H1 (cell line): ENCODE results near the gene IQGAP3. TPM values are rescaled to one million over a fixed set of nuclear protein-coding genes. Genes with fewer than 3 reads are reported as not detected.

Experiments used
- CTCF ChIA-PET: fragments of 300-600 bp; sonication (Branson Sonifier 250); formaldehyde crosslinking; loops from one replicate; lab custom pipeline; 2021; ENCODE audit not compliant: partially characterized antibody; lab: Charles Lee
- POLR2A ChIA-PET: fragments of 300-600 bp; sonication (Branson Sonifier 250); formaldehyde crosslinking; loops from one replicate; lab custom pipeline; 2021; ENCODE audit warnings: inconsistent platforms; ENCODE audit not compliant: partially characterized antibody; lab: Charles Lee
- DNase-seq, 2 experiments: peaks; one replicate each; pipeline versions ENCODE4 v3.0.0 to v3.0.0-alpha.2; 2010 to 2022; ENCODE audit warnings: low spot score in 2 of 2, low read depth in 1 of 2, mixed read lengths in 1 of 2
- FAIRE-seq: peaks from 2 replicates; lab custom pipeline; 2011; peaks lifted over from hg19 to GRCh38; lab: Jason Lieb, UNC
- H2AFZ ChIP-seq: 2 replicates; pipeline ENCODE4 v1.8.1; 2012; ENCODE audit warnings: low read length, inconsistent platforms
- H2AK5ac ChIP-seq: 2 replicates; pipeline ENCODE4 v1.6.1; 2013; ENCODE audit warnings: low read depth, low read length
- H2BK120ac ChIP-seq: replicated peaks from 2 replicates; pipeline ENCODE3; 2013; ENCODE audit warnings: low read depth, low read length, inconsistent platforms
- H2BK12ac ChIP-seq: 2 replicates; pipeline ENCODE4 v1.6.1; 2013; ENCODE audit warnings: low read depth, low read length
- H2BK15ac ChIP-seq: 2 replicates; pipeline ENCODE4 v1.6.1; 2013; ENCODE audit warnings: low read length
- H2BK20ac ChIP-seq: 2 replicates; pipeline ENCODE4 v1.6.1; 2013; ENCODE audit warnings: low read length
- H2BK5ac ChIP-seq: 2 replicates; pipeline ENCODE4 v1.6.1; 2013; ENCODE audit warnings: low read depth, low read length
- H3K14ac ChIP-seq: 2 replicates; pipeline ENCODE4 v1.6.1; 2013; ENCODE audit warnings: inconsistent platforms; ENCODE audit not compliant: insufficient read length
- H3K18ac ChIP-seq: 2 replicates; pipeline ENCODE4 v1.6.1; 2013; ENCODE audit warnings: low read length; ENCODE audit errors: extremely low read depth
- H3K23ac ChIP-seq: 2 replicates; pipeline ENCODE4 v1.6.1; 2013; ENCODE audit warnings: inconsistent platforms; ENCODE audit not compliant: insufficient read length
- H3K23me2 ChIP-seq: 2 replicates; pipeline ENCODE4 v1.6.1; 2013; ENCODE audit warnings: low read depth, low read length
- H3K27ac ChIP-seq: 2 replicates; pipeline ENCODE4 v1.6.1; 2011; ENCODE audit warnings: low read depth, low read length, inconsistent platforms
- H3K27me3 ChIP-seq, 4 experiments: replicated peaks in 1 of 4; 1 replicate in 1 of 4; 2 replicates in 3 of 4; pipeline versions ENCODE4 v1.6.1 to v1.8.1; 2011 to 2013; ENCODE audit warnings: low read length in 3 of 4, mild to moderate bottlenecking in 3 of 4, inconsistent platforms in 2 of 4, mixed read lengths in 2 of 4, moderate library complexity in 1 of 4; ENCODE audit not compliant: control insufficient read depth in 3 of 4, insufficient read depth in 3 of 4; ENCODE audit errors: extremely low read depth in 1 of 4
- H3K36me3 ChIP-seq, 4 experiments: 2 replicates each; pipeline versions ENCODE4 v1.6.1 to v1.8.1; 2011 to 2013; ENCODE audit warnings: mild to moderate bottlenecking in 4 of 4, low read length in 3 of 4, moderate library complexity in 2 of 4, control low read depth in 1 of 4, inconsistent platforms in 1 of 4; ENCODE audit not compliant: insufficient read depth in 4 of 4, control insufficient read depth in 2 of 4
- H3K4ac ChIP-seq: replicated peaks from 2 replicates; pipeline ENCODE3; 2013; ENCODE audit warnings: low read length, low read depth, mixed read lengths, inconsistent platforms; ENCODE audit not compliant: insufficient read length
- H3K4me1 ChIP-seq, 4 experiments: replicated peaks in 1 of 4; 1 replicate in 1 of 4; 2 replicates in 3 of 4; pipeline versions ENCODE4 v1.6.1 to v1.8.1; 2011 to 2013; ENCODE audit warnings: low read length in 3 of 4, inconsistent platforms in 2 of 4, mixed read lengths in 1 of 4; ENCODE audit not compliant: insufficient read depth in 4 of 4, control insufficient read depth in 3 of 4
- H3K4me2 ChIP-seq, 2 experiments: 2 replicates each; pipeline versions ENCODE4 v1.6.1 to v1.8.1; 2011 to 2013; ENCODE audit warnings: low read depth in 2 of 2, low read length in 2 of 2, control low read depth in 1 of 2, inconsistent platforms in 1 of 2, mild to moderate bottlenecking in 1 of 2; ENCODE audit not compliant: insufficient read depth in 1 of 2
- H3K4me3 ChIP-seq, 4 experiments: fragments of 200-600, 300-600 bp in 1 of 4; sonication (generic), shearing (Covaris generic), sonication (Bioruptor Twin) in 1 of 4; 2 replicates each; pipeline versions ENCODE4 v1.5.1 to v1.8.1; 2011 to 2016; ENCODE audit warnings: low read length in 4 of 4, low read depth in 3 of 4, control low read depth in 2 of 4, inconsistent platforms in 2 of 4, mild to moderate bottlenecking in 2 of 4, mixed read lengths in 1 of 4, moderate library complexity in 1 of 4; ENCODE audit not compliant: insufficient read depth in 2 of 4; ENCODE audit errors: extremely low read depth in 1 of 4
- H3K56ac ChIP-seq: replicated peaks from 2 replicates; pipeline ENCODE3; 2013; ENCODE audit warnings: low read depth, mild to moderate bottlenecking, mixed read lengths, low read length, inconsistent platforms; ENCODE audit not compliant: insufficient read length
- H3K79me1 ChIP-seq: 2 replicates; pipeline ENCODE4 v1.6.1; 2013; ENCODE audit warnings: low read depth, low read length, control low read depth
- H3K79me2 ChIP-seq, 2 experiments: 2 replicates each; pipeline versions ENCODE4 v1.6.1 to v1.8.1; 2012 to 2013; ENCODE audit warnings: low read length in 2 of 2, mild to moderate bottlenecking in 2 of 2, inconsistent platforms in 1 of 2; ENCODE audit not compliant: insufficient read depth in 2 of 2, control insufficient read depth in 1 of 2
- H3K9ac ChIP-seq, 4 experiments: replicated peaks in 1 of 4; 1 replicate in 1 of 4; 2 replicates in 3 of 4; pipeline versions ENCODE4 v1.6.1 to v1.8.1; 2011 to 2013; ENCODE audit warnings: low read depth in 3 of 4, low read length in 3 of 4, control low read depth in 2 of 4, mild to moderate bottlenecking in 2 of 4, moderate library complexity in 2 of 4, inconsistent platforms in 1 of 4; ENCODE audit errors: extremely low read depth in 1 of 4
- H3K9me3 ChIP-seq, 2 experiments: 2 replicates each; pipeline versions ENCODE4 v1.6.1 to v1.8.1; 2012 to 2013; ENCODE audit warnings: mild to moderate bottlenecking in 2 of 2, moderate library complexity in 2 of 2, control low read depth in 1 of 2, inconsistent platforms in 1 of 2, low read depth in 1 of 2, low read length in 1 of 2, mixed read lengths in 1 of 2; ENCODE audit not compliant: insufficient read depth in 2 of 2
- H4K20me1 ChIP-seq, 2 experiments: replicated peaks in 1 of 2; 2 replicates each; pipeline versions ENCODE3 to v1.8.1; 2011 to 2013; ENCODE audit warnings: inconsistent platforms in 2 of 2, low read length in 2 of 2, mild to moderate bottlenecking in 1 of 2; ENCODE audit not compliant: insufficient read depth in 2 of 2, control insufficient read depth in 1 of 2
- H4K5ac ChIP-seq: 2 replicates; pipeline ENCODE4 v1.6.1; 2013; ENCODE audit warnings: low read length, low read depth, mixed read lengths, inconsistent platforms; ENCODE audit not compliant: insufficient read length
- H4K8ac ChIP-seq: 2 replicates; pipeline ENCODE4 v1.8.0; 2013; ENCODE audit warnings: mild to moderate bottlenecking, moderate library complexity, low read length, inconsistent platforms; ENCODE audit not compliant: insufficient read depth; ENCODE audit errors: extremely low read depth
- H4K91ac ChIP-seq: replicated peaks from 2 replicates; pipeline ENCODE3; 2013; ENCODE audit warnings: low read length, mixed read lengths, inconsistent platforms; ENCODE audit not compliant: insufficient read length
- CTBP2 ChIP-seq: IDR thresholded peaks from 2 replicates; pipeline ENCODE4 v1.7.0; 2011; ENCODE audit warnings: borderline replicate concordance, mild to moderate bottlenecking, moderate library complexity, mixed read lengths, low read length; ENCODE audit not compliant: insufficient read depth, insufficient read length
- KDM1A ChIP-seq: fragments of 200-600, 300-600 bp; sonication (generic); IDR thresholded peaks from 2 replicates; pipeline ENCODE4 v1.7.1; 2016; ENCODE audit warnings: mild to moderate bottlenecking, low read length, borderline replicate concordance
- MAFK ChIP-seq: IDR thresholded peaks from 2 replicates; pipeline ENCODE4 v1.6.1; 2012; ENCODE audit warnings: low read depth, mild to moderate bottlenecking, improper control_type of control experiment, low read length
- RFX5 ChIP-seq: IDR thresholded peaks from 2 replicates; pipeline ENCODE4 v1.6.1; 2011; ENCODE audit warnings: low read depth, low read length, improper control_type of control experiment, borderline replicate concordance
- SAP30 ChIP-seq: fragments of 300-600 bp; sonication (generic); IDR thresholded peaks from 2 replicates; pipeline ENCODE4 v1.7.1; 2012; ENCODE audit warnings: low read length, moderate library complexity, mild to moderate bottlenecking, inconsistent platforms; ENCODE audit not compliant: insufficient read depth, insufficient replicate concordance
- TAF1 ChIP-seq: IDR thresholded peaks from 2 replicates; pipeline ENCODE4 v1.6.1; 2011; ENCODE audit warnings: mild to moderate bottlenecking, low read depth, low read length
- TAF7 ChIP-seq: optimal IDR thresholded peaks from 2 replicates; pipeline ENCODE3; 2011; ENCODE audit warnings: low read depth, mild to moderate bottlenecking, inconsistent platforms, low read length, moderate library complexity, borderline replicate concordance
- TEAD4 ChIP-seq: IDR thresholded peaks from 2 replicates; pipeline ENCODE4 v1.6.1; 2012; ENCODE audit warnings: low read depth, low read length, inconsistent platforms, mixed read lengths
- WGBS, 2 experiments: shearing (Covaris generic) in 1 of 2; methylation state at CpG; one replicate each; pipeline versions ENCODE4 v1.1.6 to v1.1.7; 2013 to 2015; ENCODE audit warnings: low lambda C conversion rate in 2 of 2, mixed read lengths in 2 of 2, inconsistent platforms in 1 of 2, low coverage in 1 of 2, missing lambda C conversion rate in 1 of 2; ENCODE audit not compliant: insufficient replicate concordance in 2 of 2, insufficient coverage in 1 of 2, insufficient read length in 1 of 2; ENCODE audit errors: extremely low coverage in 1 of 2, missing lambda C conversion rate in 1 of 2; 5-methylcytosine and 5-hydroxymethylcytosine counted together
- polyA plus RNA-seq, 7 experiments: library from polyadenylated mRNA; depleted of rRNA in 3 of 7; stranded (reverse) in 5 of 7; unstranded in 2 of 7; fragments of >200 nt in 5 of 7; fragments of 200-250 nt in 2 of 7; gene quantifications; 1 replicate in 5 of 7; 2 replicates in 1 of 7; 4 replicates in 1 of 7; pipeline versions ENCODE4 v1.2.1 to v1.2.3, GENCODE V29; 2011 to 2013; ENCODE audit warnings: missing spikeins in 2 of 7, mixed read lengths in 2 of 7
- total RNA-seq: library from RNA; stranded (reverse); fragmentation: NEBNext Ultra II Directional; extraction: Animal tissue kit (Norgen Biotek cat#: 25700); gene quantifications from 2 replicates; pipeline ENCODE4 v1.2.1, GENCODE V29; 2021

IQGAP3 gene
- total and polyA plus RNA-seq, 2 of the 8 experiments (the other 6 are each of a cell fraction or from before 2014, with no cell fraction given): 14.6 to 22.3 TPM

- no peaks in the 10 kb centered on the region for H3K79me2 ChIP-seq
- H3K23me2 ChIP-seq: peaks cover 10% of the 10 kb centered on the region
- H2BK120ac ChIP-seq: no peak overlapping the region
- no peak overlapping the region for H2AK5ac ChIP-seq
- no peaks in the 10 kb centered on the region for H3K27me3 ChIP-seq
- H2BK15ac ChIP-seq: no peak overlapping the region
- H3K79me1 ChIP-seq: 0 out of 2 replicates have a peak, but pooled peaks cover 2% of the 10 kb centered on the region
- H2BK5ac ChIP-seq: no peak overlapping the region
- ChIA-PET CTCF (interaction anchor here (0.7 to 5.3 kb wide), 16 partner anchors 10 to 205 kb away, joined by 3 to 45 read pairs (median 4); partner anchors contain the start of genes GPATCH4 and HAPLN2), POLR2A (interaction anchor here (0.8 to 5.1 kb wide), 24 partner anchors 8 to 177 kb away, joined by 3 to 66 read pairs (median 5); partner anchors contain the start of genes GPATCH4, MEF2D, PRCC and TTC24)
- H3K4ac ChIP-seq: no peak overlapping the region
- H2BK20ac ChIP-seq: no peak overlapping the region
- H4K5ac ChIP-seq: no peak overlapping the region
- H3K36me3 ChIP-seq: peaks cover 6 to 24% (median 13%) of the 10 kb centered on the region in 4 experiments
- peaks cover 0 to 10% (median 2%) of the 10 kb centered on the region in 4 experiments; a peak in 4 of 7 replicates for H3K4me1 ChIP-seq
- H3K9ac ChIP-seq: no peak overlapping the region
- no peak overlapping the region for H2AFZ ChIP-seq
- H3K4me3 ChIP-seq: peak overlapping the region in 2 of 4 experiments; percentile 76 to 86; a peak in 5 of 8 replicates
- H4K8ac ChIP-seq: no peak overlapping the region
- H3K27ac ChIP-seq: no peak overlapping the region
- H4K20me1 ChIP-seq: peaks cover 0 to 5% of the 10 kb centered on the region in 2 experiments
- H3K18ac ChIP-seq: no peak overlapping the region
- H4K91ac ChIP-seq: peak overlapping the region; percentile 5
- H2BK12ac ChIP-seq: no peak overlapping the region
- H3K14ac ChIP-seq: no peak overlapping the region
- H3K9me3 ChIP-seq: no peaks in the 10 kb centered on the region
- peak; percentile 70 for TF ChIP-seq TAF7
- no peak for TF ChIP-seq CTBP2
- TF ChIP-seq MAFK: no peak
- TF ChIP-seq TAF1: no peak
- TF ChIP-seq RFX5: no peak
- no peak for TF ChIP-seq TEAD4
- TF ChIP-seq SAP30: no peak
- no peak for TF ChIP-seq KDM1A
- H3K56ac ChIP-seq: no peak overlapping the region
- H3K4me2 ChIP-seq: peak overlapping the region; percentile 68 to 87
- 87% methylated on average over 10 of the region's 10 CpGs; no CpG with 5 or more reads in 1 of the 2 experiments for WGBS, 2 experiments
- FAIRE-seq (no peak), DNase-seq (no peak)
- H3K23ac ChIP-seq: no peak overlapping the region
These were observed 18.2 kb upstream of the IQGAP3 start for GRCh38 chr1:156590326-156591180.
